ENCODE measurements around the gene ADAM19. TPM values are rescaled to one million over a fixed set of nuclear protein-coding genes. Genes with fewer than 3 reads are reported as not detected.

The ADAM19 gene
- total RNA-seq, 1 experiment from 2014 or later, result 62.9 TPM

DNA sequence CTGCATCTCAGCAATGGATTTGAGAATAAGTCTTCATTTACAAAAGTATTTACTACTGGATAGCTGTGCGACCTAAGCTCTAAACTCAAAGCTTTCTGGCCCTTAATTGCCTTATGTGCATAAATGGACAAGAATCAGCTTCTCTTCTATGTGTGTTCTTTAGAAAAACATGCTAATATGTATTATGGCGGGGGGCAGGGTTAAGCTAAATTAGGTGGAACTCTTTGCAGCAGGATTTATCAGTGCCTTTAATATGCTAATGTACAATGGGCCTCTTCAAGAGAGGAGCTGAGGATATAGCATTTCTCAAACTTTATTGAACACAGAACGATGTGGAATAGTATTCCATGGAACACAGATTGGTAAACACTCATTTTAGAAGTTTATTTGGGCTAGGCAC, 125.6 kb downstream of the ADAM19 start:
- BruUV-seq (replicated peaks), result no TSS peak
- intact Hi-C loops (cut with micrococcal nuclease; ENCODE audit: unreplicated experiment), result no loop called here
- no peaks in the 10 kb centered on the region for H3K9me3 ChIP-seq
- no peak overlapping the region for H3K4me3 ChIP-seq (ENCODE audit: low read depth, low read length)
- Mint-ChIP-seq H3K27ac (ENCODE audit: unreplicated experiment) (no peak overlapping the region), H3K27me3 (ENCODE audit: insufficient read depth, unreplicated experiment) (no peaks in the 10 kb centered on the region), H3K9me3 (ENCODE audit: unreplicated experiment) (no peaks in the 10 kb centered on the region), H3K4me1 (ENCODE audit: low read depth, unreplicated experiment) (peaks cover 21% of the 10 kb centered on the region), H3K4me3 (ENCODE audit: unreplicated experiment) (no peak overlapping the region), H3K36me3 (ENCODE audit: insufficient read depth, unreplicated experiment) (no peaks in the 10 kb centered on the region)
- CTCF ChIA-PET, result interaction anchor here (0.5 kb wide), 1 partner anchor 28 kb away, joined by 4 read pairs; no protein-coding TSS in a partner anchor
- H3K4me1 ChIP-seq, result peaks cover 24% of the 10 kb centered on the region
- no peaks in the 10 kb centered on the region for H3K36me3 ChIP-seq (ENCODE audit: control insufficient read depth, insufficient read depth, low read length)
- DNase-seq, result no peak
- POLR2A ChIA-PET, result no interaction called here
- H3K27me3 ChIP-seq (replicated peaks; ENCODE audit: control insufficient read depth, insufficient read depth, low read length), result no peaks in the 10 kb centered on the region
- TF ChIP-seq, protein P1, sequence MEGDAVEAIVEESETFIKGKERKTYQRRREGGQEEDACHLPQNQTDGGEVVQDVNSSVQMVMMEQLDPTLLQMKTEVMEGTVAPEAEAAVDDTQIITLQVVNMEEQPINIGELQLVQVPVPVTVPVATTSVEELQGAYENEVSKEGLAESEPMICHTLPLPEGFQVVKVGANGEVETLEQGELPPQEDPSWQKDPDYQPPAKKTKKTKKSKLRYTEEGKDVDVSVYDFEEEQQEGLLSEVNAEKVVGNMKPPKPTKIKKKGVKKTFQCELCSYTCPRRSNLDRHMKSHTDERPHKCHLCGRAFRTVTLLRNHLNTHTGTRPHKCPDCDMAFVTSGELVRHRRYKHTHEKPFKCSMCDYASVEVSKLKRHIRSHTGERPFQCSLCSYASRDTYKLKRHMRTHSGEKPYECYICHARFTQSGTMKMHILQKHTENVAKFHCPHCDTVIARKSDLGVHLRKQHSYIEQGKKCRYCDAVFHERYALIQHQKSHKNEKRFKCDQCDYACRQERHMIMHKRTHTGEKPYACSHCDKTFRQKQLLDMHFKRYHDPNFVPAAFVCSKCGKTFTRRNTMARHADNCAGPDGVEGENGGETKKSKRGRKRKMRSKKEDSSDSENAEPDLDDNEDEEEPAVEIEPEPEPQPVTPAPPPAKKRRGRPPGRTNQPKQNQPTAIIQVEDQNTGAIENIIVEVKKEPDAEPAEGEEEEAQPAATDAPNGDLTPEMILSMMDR (IDR thresholded peaks at IDR 0.05; ENCODE audit: insufficient read depth in 1 of 2, low read depth in 1 of 2, low read length in 1 of 2, severe bottlenecking in 1 of 2, unreplicated experiment in 1 of 2), result no peak

DNA sequence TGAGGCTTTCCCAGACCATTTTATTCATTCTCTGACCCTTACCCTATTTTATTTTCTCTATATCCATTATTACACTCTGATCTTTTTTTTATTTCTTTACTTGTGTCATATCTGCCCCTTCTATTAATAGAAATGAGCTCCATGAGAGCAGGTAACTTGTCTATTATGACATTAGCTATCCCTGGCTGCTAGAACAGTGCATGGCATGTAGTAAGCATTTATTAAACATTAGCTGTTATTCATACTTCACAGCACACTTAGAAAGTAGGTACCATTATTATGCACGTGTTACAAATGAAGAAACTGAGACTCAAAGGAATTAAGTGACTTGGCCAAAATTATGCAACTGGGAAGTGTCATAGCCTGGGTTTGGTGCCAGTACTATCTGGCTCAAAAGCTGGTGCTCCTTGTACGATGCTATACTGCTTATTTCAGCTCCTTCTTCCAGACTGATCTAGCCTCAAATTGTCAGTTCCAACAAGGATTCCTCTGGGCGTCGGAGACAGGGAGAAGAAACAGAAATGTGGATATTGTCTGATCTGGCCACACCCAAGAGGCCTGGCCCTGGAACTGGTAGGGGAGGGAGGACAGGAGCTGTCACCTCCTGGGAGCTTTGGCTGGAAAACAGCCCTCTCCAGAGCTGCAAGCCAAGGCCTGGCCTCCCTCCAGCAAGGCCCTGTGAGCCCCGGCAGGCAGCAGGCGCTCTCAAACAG, 126.4 kb downstream of the ADAM19 start:
- TF ChIP-seq, protein P1 (IDR thresholded peaks at IDR 0.05; ENCODE audit: insufficient read depth in 1 of 2, low read depth in 1 of 2, low read length in 1 of 2, severe bottlenecking in 1 of 2, unreplicated experiment in 1 of 2), result no peak

DNA sequence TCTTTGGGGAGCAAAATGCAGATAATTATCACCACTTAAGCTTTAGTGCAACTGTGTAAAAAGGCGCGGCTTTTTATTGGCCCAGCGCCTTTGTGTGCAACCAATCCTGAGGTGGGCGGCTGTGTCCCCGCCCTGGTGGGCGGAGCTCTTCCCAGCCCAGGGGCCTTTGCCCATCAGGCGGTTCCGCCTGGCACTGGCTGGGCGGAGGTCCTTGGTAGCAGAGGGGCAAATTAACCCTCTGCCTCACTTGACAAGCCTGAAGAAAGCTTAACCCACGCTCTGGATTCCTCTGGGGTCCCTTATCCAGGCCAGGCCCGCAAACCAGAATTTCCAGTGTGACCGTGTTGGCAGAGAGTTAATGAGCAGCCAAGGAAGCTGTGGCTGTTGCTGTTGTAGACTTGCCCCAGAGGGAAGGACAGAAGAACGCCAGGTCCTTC, 128.4 kb downstream of the ADAM19 start:
- Mint-ChIP-seq H3K27ac (ENCODE audit: unreplicated experiment) (peak overlapping the region; percentile 14), H3K36me3 (ENCODE audit: insufficient read depth, unreplicated experiment) (no peaks in the 10 kb centered on the region), H3K4me3 (ENCODE audit: unreplicated experiment) (peak overlapping the region; percentile 60), H3K4me1 (ENCODE audit: low read depth, unreplicated experiment) (peaks cover 21% of the 10 kb centered on the region), H3K27me3 (ENCODE audit: insufficient read depth, unreplicated experiment) (no peaks in the 10 kb centered on the region), H3K9me3 (ENCODE audit: unreplicated experiment) (no peaks in the 10 kb centered on the region)
- ChIA-PET CTCF (interaction anchor here (0.8 to 1.7 kb wide), 6 partner anchors 10 to 119 kb away, joined by 3 to 7 read pairs (median 4); partner anchors contain the start of gene NIPAL4), POLR2A (interaction anchor here (0.5 to 0.6 kb wide), 2 partner anchors 162 to 205 kb away, joined by 3 read pairs; partner anchors contain the start of gene SOX30)
- Histone ChIP-seq H3K4me1 (peaks cover 24% of the 10 kb centered on the region), H3K4me3 (ENCODE audit: low read depth, low read length) (no peak overlapping the region), H3K36me3 (ENCODE audit: control insufficient read depth, insufficient read depth, low read length) (no peaks in the 10 kb centered on the region), H3K9me3 (no peaks in the 10 kb centered on the region), H3K27me3 (replicated peaks; ENCODE audit: control insufficient read depth, insufficient read depth, low read length) (no peaks in the 10 kb centered on the region)
- intact Hi-C loops (cut with micrococcal nuclease; ENCODE audit: unreplicated experiment), result loop anchor here (1.0 kb wide), 1 partner anchor 13 kb away; the partner anchor contains the start of gene NIPAL4
- BruUV-seq (replicated peaks), result no TSS peak
- TF ChIP-seq, protein P1 (IDR thresholded peaks at IDR 0.05; ENCODE audit: insufficient read depth in 1 of 2, low read depth in 1 of 2, low read length in 1 of 2, severe bottlenecking in 1 of 2, unreplicated experiment in 1 of 2), result no peak
- DNase-seq, result peak; percentile 77 to 83

More for the DNA sequence above, 126.4 kb downstream of the ADAM19 start:
- Mint-ChIP-seq H3K27me3 (ENCODE audit: insufficient read depth, unreplicated experiment) (no peaks in the 10 kb centered on the region), H3K27ac (ENCODE audit: unreplicated experiment) (no peak overlapping the region), H3K4me3 (ENCODE audit: unreplicated experiment) (no peak overlapping the region), H3K9me3 (ENCODE audit: unreplicated experiment) (no peaks in the 10 kb centered on the region), H3K4me1 (ENCODE audit: low read depth, unreplicated experiment) (peaks cover 21% of the 10 kb centered on the region), H3K36me3 (ENCODE audit: insufficient read depth, unreplicated experiment) (no peaks in the 10 kb centered on the region)
- ChIA-PET POLR2A (no interaction called here), CTCF (no interaction called here)
- no TSS peak for BruUV-seq (replicated peaks)
- Histone ChIP-seq H3K4me1 (peaks cover 24% of the 10 kb centered on the region), H3K9me3 (no peaks in the 10 kb centered on the region), H3K36me3 (ENCODE audit: control insufficient read depth, insufficient read depth, low read length) (no peaks in the 10 kb centered on the region), H3K4me3 (ENCODE audit: low read depth, low read length) (no peak overlapping the region), H3K27me3 (replicated peaks; ENCODE audit: control insufficient read depth, insufficient read depth, low read length) (no peaks in the 10 kb centered on the region)
- intact Hi-C loops (cut with micrococcal nuclease; ENCODE audit: unreplicated experiment), result no loop called here
- DNase-seq, result no peak

Measured in Caco-2 (cell line).